ENCODE data around the gene PHACTR1. TPM values are rescaled to one million over a fixed set of nuclear protein-coding genes. Genes with fewer than 3 reads are reported as not detected.

Gene PHACTR1
- total RNA-seq, 1 donor from 2014 or later: 72.8 TPM

DNA sequence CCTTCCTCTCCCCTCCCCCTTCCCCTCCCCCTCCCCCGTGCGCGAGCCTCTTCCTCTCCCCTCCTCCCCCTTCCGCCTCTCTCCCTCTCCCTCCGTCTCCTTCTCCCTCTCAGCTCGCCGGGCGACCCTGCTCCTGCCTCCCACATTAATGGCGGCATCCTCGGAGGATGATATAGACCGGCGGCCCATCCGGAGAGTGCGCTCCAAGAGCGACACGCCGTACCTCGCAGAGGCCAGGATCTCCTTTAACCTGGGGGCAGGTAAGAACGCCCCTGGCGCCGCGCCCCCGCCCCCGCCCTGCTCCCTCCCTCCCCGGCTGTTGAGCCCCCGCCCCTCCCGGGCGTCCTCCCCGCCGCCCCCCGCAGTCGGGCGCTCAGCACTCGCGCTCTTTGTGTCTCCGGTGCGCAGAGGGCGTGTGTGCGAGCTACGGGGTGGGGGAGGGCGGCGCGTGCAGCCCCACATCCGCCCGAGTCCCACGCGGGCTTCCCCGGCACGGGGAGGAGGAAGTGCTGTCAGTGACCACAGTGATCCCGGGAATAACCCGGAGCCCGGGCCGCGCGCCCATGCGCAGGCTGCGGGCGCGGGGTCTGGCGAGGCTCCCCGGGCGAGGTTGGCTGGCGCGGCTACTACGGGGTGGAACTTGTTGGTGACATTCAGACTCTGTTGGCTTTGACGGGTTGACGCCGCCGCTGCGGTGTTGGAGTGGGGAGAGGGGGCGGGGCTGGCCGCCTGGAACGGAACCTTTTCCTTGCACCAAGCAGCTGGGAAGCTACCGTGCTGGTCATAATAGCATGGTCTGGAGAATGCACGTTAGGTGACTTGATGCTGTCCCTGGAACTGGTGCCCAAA, 33.2 kb downstream of the PHACTR1 start:
- intact Hi-C loops (cut with DNase I): no loop called here
- ATAC-seq (peak; percentile 33), DNase-seq (no peak)
- Histone ChIP-seq H3K9me3 (no peaks in the 10 kb centered on the region), H3K27ac (no peak overlapping the region), H3K36me3 (no peaks in the 10 kb centered on the region), H3K27me3 (peaks cover 44% of the 10 kb centered on the region), H3K4me3 (no peak overlapping the region), H3K4me1 (no peaks in the 10 kb centered on the region)
- TF ChIP-seq, protein P1, sequence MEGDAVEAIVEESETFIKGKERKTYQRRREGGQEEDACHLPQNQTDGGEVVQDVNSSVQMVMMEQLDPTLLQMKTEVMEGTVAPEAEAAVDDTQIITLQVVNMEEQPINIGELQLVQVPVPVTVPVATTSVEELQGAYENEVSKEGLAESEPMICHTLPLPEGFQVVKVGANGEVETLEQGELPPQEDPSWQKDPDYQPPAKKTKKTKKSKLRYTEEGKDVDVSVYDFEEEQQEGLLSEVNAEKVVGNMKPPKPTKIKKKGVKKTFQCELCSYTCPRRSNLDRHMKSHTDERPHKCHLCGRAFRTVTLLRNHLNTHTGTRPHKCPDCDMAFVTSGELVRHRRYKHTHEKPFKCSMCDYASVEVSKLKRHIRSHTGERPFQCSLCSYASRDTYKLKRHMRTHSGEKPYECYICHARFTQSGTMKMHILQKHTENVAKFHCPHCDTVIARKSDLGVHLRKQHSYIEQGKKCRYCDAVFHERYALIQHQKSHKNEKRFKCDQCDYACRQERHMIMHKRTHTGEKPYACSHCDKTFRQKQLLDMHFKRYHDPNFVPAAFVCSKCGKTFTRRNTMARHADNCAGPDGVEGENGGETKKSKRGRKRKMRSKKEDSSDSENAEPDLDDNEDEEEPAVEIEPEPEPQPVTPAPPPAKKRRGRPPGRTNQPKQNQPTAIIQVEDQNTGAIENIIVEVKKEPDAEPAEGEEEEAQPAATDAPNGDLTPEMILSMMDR (IDR thresholded peaks at IDR 0.05): no peak

GRCh38 chr6:12750416-12750815, 33.8 kb downstream of the PHACTR1 start:
- Histone ChIP-seq H3K27me3 (peaks cover 44% of the 10 kb centered on the region), H3K4me1 (no peaks in the 10 kb centered on the region), H3K4me3 (no peak overlapping the region), H3K9me3 (no peaks in the 10 kb centered on the region), H3K36me3 (no peaks in the 10 kb centered on the region), H3K27ac (no peak overlapping the region)
- DNase-seq (no peak), ATAC-seq (no peak)
- TF ChIP-seq, protein P1 (IDR thresholded peaks at IDR 0.05): no peak
- intact Hi-C loops (cut with DNase I): no loop called here

- no peak overlapping the region for H3K4me3 ChIP-seq
- H3K4me1 ChIP-seq: no peaks in the 10 kb centered on the region
- TF ChIP-seq, protein P1 (IDR thresholded peaks at IDR 0.05): no peak
- intact Hi-C loops (cut with DNase I): no loop called here
- H3K27ac ChIP-seq: no peak overlapping the region
- H3K36me3 ChIP-seq: no peaks in the 10 kb centered on the region
- H3K9me3 ChIP-seq: no peaks in the 10 kb centered on the region
- H3K27me3 ChIP-seq: peaks cover 35% of the 10 kb centered on the region
- peak; percentile 81 for ATAC-seq
- DNase-seq: no peak
Measured at GRCh38 chr6:12751694-12752325, 35.2 kb downstream of the PHACTR1 start.

DNA sequence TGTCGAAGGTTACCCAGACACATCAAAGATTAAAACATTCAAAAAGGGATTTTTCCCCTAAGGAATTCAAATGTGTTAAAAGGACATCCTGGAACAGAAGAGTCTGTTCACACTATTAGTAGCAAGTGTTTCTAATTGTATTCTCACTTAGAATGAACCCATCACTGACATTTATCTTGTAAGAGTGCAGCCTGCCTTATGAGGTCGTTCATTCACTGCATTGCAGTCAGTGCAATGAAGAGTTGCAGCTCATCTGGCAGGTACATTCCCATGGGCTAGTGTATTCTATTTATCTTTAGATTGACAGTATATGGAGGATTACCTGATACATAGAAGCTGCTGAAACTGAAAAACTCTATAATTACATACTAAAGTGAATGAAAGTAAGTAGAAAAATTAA, 36.5 kb downstream of the PHACTR1 start:
- Histone ChIP-seq H3K9me3 (no peaks in the 10 kb centered on the region), H3K36me3 (no peaks in the 10 kb centered on the region), H3K4me1 (no peaks in the 10 kb centered on the region), H3K27me3 (peaks cover 25% of the 10 kb centered on the region), H3K4me3 (no peak overlapping the region), H3K27ac (no peak overlapping the region)
- intact Hi-C loops (cut with DNase I): no loop called here
- TF ChIP-seq, protein P1 (IDR thresholded peaks at IDR 0.05): no peak
- ATAC-seq: no peak
- no peak for DNase-seq

GRCh38 chr6:12760226-12760625, 43.7 kb downstream of the PHACTR1 start:
- Histone ChIP-seq H3K4me1 (no peaks in the 10 kb centered on the region), H3K27ac (no peak overlapping the region), H3K27me3 (no peaks in the 10 kb centered on the region), H3K4me3 (no peak overlapping the region), H3K9me3 (no peaks in the 10 kb centered on the region), H3K36me3 (no peaks in the 10 kb centered on the region)
- intact Hi-C loops (cut with DNase I): no loop called here
- DNase-seq (no peak), ATAC-seq (no peak)
- TF ChIP-seq, protein P1 (IDR thresholded peaks at IDR 0.05): no peak

Data from upper lobe of right lung (tissue), 1 donor.